Endodermal cell (in vitro differentiated cells): ENCODE results near the gene PIK3R4. TPM values are rescaled to one million over a fixed set of nuclear protein-coding genes. Genes with fewer than 3 reads are reported as not detected.

ENCODE experiments used
- DNase-seq: peaks from one replicate; pipeline ENCODE4 v3.0.0-alpha.2; 2017
- H3K27ac ChIP-seq: 2 replicates; pipeline ENCODE4 v1.5.1; 2013; ENCODE audit warnings: mild to moderate bottlenecking, low read depth, low read length, moderate library complexity
- H3K27me3 ChIP-seq: 2 replicates; pipeline ENCODE4 v1.6.1; 2013; ENCODE audit warnings: mild to moderate bottlenecking, low read length, moderate library complexity; ENCODE audit not compliant: insufficient read depth, control insufficient read depth, poor library complexity, severe bottlenecking
- H3K36me3 ChIP-seq: 2 replicates; pipeline ENCODE4 v1.7.0; 2013; ENCODE audit warnings: mild to moderate bottlenecking, low read length, moderate library complexity; ENCODE audit not compliant: control insufficient read depth, insufficient read depth
- H3K4me1 ChIP-seq: one replicate; pipeline ENCODE4 v1.7.0; 2013; ENCODE audit warnings: low read length; ENCODE audit not compliant: control insufficient read depth, insufficient read depth
- H3K4me3 ChIP-seq: 2 replicates; pipeline ENCODE4 v1.5.1; 2013; ENCODE audit warnings: mild to moderate bottlenecking, low read length, moderate library complexity
- H3K9ac ChIP-seq: 2 replicates; pipeline ENCODE4 v1.6.1; 2013; ENCODE audit warnings: mild to moderate bottlenecking, low read length, moderate library complexity; ENCODE audit not compliant: poor library complexity, severe bottlenecking; ENCODE audit errors: extremely low read depth
- H3K9me3 ChIP-seq: 2 replicates; pipeline ENCODE4 v1.6.1; 2013; ENCODE audit warnings: mild to moderate bottlenecking, low read length, moderate library complexity; ENCODE audit not compliant: control insufficient read depth
- H3K27ac Mint-ChIP-seq: 2 replicates; pipeline ENCODE4 v1.8.0; 2020; ENCODE audit warnings: mixed read lengths
- H3K27me3 Mint-ChIP-seq: 2 replicates; pipeline ENCODE4 v1.8.0; 2021; ENCODE audit warnings: mild to moderate bottlenecking, mixed read lengths; ENCODE audit not compliant: insufficient read depth
- H3K36me3 Mint-ChIP-seq: 2 replicates; pipeline ENCODE4 v1.8.0; 2020; ENCODE audit warnings: low read depth, mixed read lengths
- H3K4me1 Mint-ChIP-seq: 2 replicates; pipeline ENCODE4 v1.8.0; 2020; ENCODE audit warnings: mixed read lengths
- H3K4me3 Mint-ChIP-seq: 2 replicates; pipeline ENCODE4 v1.8.0; 2020; ENCODE audit warnings: mild to moderate bottlenecking, moderate library complexity, mixed read lengths
- H3K9me3 Mint-ChIP-seq: 2 replicates; pipeline ENCODE4 v1.8.0; 2020; ENCODE audit warnings: mild to moderate bottlenecking, mixed read lengths
- CTCF ChIP-seq: fragments of 200-600 bp; sonication (generic); conservative IDR thresholded peaks from 2 replicates; pipeline ENCODE4 v1.5.0; 2021; ENCODE audit warnings: antibody characterized with exemption, mild to moderate bottlenecking
- whole genome bisulfite sequencing, 2 experiments: methylation state at CpG; one replicate each; pipeline versions ENCODE4 v1.1.5 to v1.1.7; 2013; ENCODE audit warnings: missing lambda C conversion rate in 2 of 2, mixed read lengths in 1 of 2; ENCODE audit not compliant: insufficient coverage in 1 of 2, insufficient read length in 1 of 2; 5-methylcytosine and 5-hydroxymethylcytosine counted together
- total RNA-seq, 2 donors: library from RNA; stranded (reverse); fragmentation: NEBNext Ultra II Directional in 1 of 2; extraction: Animal tissue kit (Norgen Biotek cat#: 25700) in 1 of 2; gene quantifications; 2 replicates in 1 of 2; 3 replicates in 1 of 2; pipeline ENCODE4 v1.2.1, GENCODE V29; 2021

Gene PIK3R4
- total RNA-seq, 2 donors from 2014 or later: 40.3 to 41.2 TPM

DNA sequence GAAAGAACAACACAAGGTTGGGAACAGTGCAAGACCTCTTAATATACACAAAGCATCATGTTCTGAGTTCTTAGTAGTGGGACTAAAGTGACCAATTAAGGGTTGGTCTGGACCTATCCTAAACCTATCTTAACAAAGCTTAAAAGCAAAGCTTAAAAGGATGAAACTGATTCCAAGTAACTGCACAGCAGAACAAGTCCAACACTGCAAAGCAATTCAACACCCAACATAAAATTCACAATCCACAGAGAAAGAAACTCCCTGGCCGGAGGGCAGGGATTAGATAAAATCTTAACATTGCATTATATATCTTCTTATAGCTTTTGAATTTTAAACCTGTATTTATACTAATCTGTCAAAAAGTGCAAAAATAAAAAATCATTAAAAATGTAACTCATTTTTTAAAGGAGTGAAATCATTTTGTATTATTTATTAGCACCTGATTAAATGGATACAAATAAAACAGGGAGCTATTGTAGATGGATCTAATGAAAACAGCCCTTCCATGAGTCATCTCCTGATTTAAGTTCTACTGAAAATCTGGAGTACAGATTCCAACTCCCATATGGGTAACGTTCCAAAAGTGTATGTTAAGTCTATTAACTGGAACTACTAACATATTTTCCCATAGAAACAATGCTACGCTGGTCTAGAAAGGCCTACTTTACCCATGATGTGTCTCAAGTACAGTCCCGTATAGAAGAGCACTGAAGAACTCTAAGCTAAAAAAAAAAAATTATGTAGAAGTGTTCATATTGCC, 34.9 kb downstream of the PIK3R4 start:
- Histone ChIP-seq H3K9me3 (no peaks in the 10 kb centered on the region), H3K36me3 (peaks cover 52% of the 10 kb centered on the region), H3K9ac (no peak overlapping the region), H3K27me3 (no peaks in the 10 kb centered on the region), H3K4me1 (no peaks in the 10 kb centered on the region), H3K4me3 (no peak overlapping the region), H3K27ac (no peak overlapping the region)
- no peaks in the 10 kb centered on the region for H3K27me3 Mint-ChIP-seq
- H3K27ac Mint-ChIP-seq: peak overlapping the region; percentile 35
- H3K9me3 Mint-ChIP-seq: no peaks in the 10 kb centered on the region
- H3K4me3 Mint-ChIP-seq: no peak overlapping the region
- no peaks in the 10 kb centered on the region for H3K4me1 Mint-ChIP-seq
- 94% methylated on average over 4 of the region's 4 CpGs; no CpG with 5 or more reads in 1 of the 2 experiments for WGBS, 2 experiments
- no peak for TF ChIP-seq CTCF
- peaks cover 51% of the 10 kb centered on the region for H3K36me3 Mint-ChIP-seq
- no peak for DNase-seq

- H3K4me1 ChIP-seq: no peaks in the 10 kb centered on the region
- no peaks in the 10 kb centered on the region for H3K9me3 ChIP-seq
- no peak for DNase-seq
- H3K27me3 Mint-ChIP-seq: no peaks in the 10 kb centered on the region
- no peaks in the 10 kb centered on the region for H3K4me1 Mint-ChIP-seq
- H3K27ac Mint-ChIP-seq: no peak overlapping the region
- H3K27me3 ChIP-seq: no peaks in the 10 kb centered on the region
- H3K4me3 ChIP-seq: no peak overlapping the region
- H3K9me3 Mint-ChIP-seq: no peaks in the 10 kb centered on the region
- peaks cover 51% of the 10 kb centered on the region for H3K36me3 ChIP-seq
- H3K36me3 Mint-ChIP-seq: peaks cover 40% of the 10 kb centered on the region
- no peak overlapping the region for H3K4me3 Mint-ChIP-seq
- no peak overlapping the region for H3K27ac ChIP-seq
- 100% methylated on average over 1 of the region's 1 CpG for WGBS, 2 experiments
- no peak for TF ChIP-seq CTCF
- no peak overlapping the region for H3K9ac ChIP-seq
Observed at GRCh38 chr3:130709671-130710070, 37.0 kb downstream of the PIK3R4 start.

DNA sequence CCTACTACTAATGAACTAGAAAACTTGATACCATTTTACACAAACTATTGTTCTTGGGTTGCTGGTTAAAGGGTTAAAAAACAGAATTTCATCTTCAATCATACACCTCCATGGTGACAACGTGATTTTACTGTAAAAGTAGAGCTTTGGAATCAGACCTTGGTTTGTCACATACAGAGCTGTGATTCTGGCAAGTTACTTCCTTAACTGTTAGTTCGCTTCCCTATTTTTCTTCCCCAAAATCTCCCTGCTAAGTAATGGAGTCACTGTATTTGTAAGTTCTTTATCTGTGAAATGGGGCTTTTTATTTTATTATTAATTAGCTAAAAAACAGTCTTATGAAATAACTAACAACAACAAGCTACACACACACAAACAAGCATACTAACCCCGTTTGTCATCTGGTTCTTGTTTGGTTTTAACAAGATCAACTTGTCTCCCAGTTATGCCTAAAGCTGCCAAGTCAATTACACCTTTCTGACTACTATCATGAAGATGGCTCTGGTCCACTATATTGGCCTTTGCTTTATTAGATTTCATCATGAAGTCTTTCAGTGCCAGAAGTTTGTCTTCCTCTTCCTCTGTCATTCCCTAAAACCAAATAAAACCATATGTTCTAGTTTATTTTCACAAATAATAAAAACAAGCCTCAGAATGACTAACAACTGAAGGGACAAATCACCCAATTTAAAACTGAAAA, 38.6 kb downstream of the PIK3R4 start:
- H3K27me3 ChIP-seq: no peaks in the 10 kb centered on the region
- H3K4me3 Mint-ChIP-seq: no peak overlapping the region
- peaks cover 35% of the 10 kb centered on the region for H3K36me3 Mint-ChIP-seq
- H3K36me3 ChIP-seq: peaks cover 56% of the 10 kb centered on the region
- WGBS, 2 experiments: 95 to 100% methylated on average over 1 to 3 of the region's 3 CpGs
- no peaks in the 10 kb centered on the region for H3K9me3 ChIP-seq
- no peaks in the 10 kb centered on the region for H3K27me3 Mint-ChIP-seq
- no peak overlapping the region for H3K4me3 ChIP-seq
- H3K4me1 ChIP-seq: no peaks in the 10 kb centered on the region
- H3K9me3 Mint-ChIP-seq: no peaks in the 10 kb centered on the region
- TF ChIP-seq CTCF: no peak
- no peak overlapping the region for H3K9ac ChIP-seq
- no peak overlapping the region for H3K27ac ChIP-seq
- DNase-seq: no peak
- H3K4me1 Mint-ChIP-seq: no peaks in the 10 kb centered on the region
- H3K27ac Mint-ChIP-seq: no peak overlapping the region
